GM12878 (cell line): ENCODE measurements around the gene DUOX2. TPM values are rescaled to one million over a fixed set of nuclear protein-coding genes. Genes with fewer than 3 reads are reported as not detected.

Experiments
- ATAC-seq: fragments of 200-7000 bp; cut with Tn5 transposase; 3 replicates; pipeline ENCODE4 v1.9.1; 2020; ENCODE audit warnings: mild to moderate bottlenecking, moderate library complexity
- BruUV-seq: library from RNA; stranded (reverse); fragments of 400-500 nt; replicated peaks from 2 replicates; lab custom pipeline; 2021; lab: Mats Ljungman, UMichigan
- CTCF ChIA-PET: fragments of 300-600 bp; sonication (Branson Sonifier 250); formaldehyde crosslinking; extraction: SDS; loops from one replicate; lab custom pipeline; 2021; ENCODE audit warnings: inconsistent platforms; lab: Yijun Ruan, JAX
- POLR2A ChIA-PET: fragments of 350-600 bp; formaldehyde crosslinking; extraction: SDS; loops from one replicate; lab custom pipeline; 2021; ENCODE audit warnings: inconsistent platforms; lab: Charles Lee
- RAD21 ChIA-PET: fragments of 300-600 bp; sonication (Branson Sonifier 250); formaldehyde crosslinking; loops from one replicate; lab custom pipeline; 2023; ENCODE audit warnings: antibody characterized with exemption; ENCODE audit not compliant: unreplicated experiment; lab: Charles Lee
- SMC1A ChIA-PET: fragments of 300-600 bp; sonication (Branson Sonifier 250); formaldehyde crosslinking; loops from one replicate; lab custom pipeline; 2023; ENCODE audit not compliant: unreplicated experiment, uncharacterized antibody; lab: Charles Lee
- DNase-seq: peaks from one replicate; pipeline ENCODE4 v3.0.0-alpha.2; 2011; ENCODE audit warnings: low read depth, low spot score
- FAIRE-seq: peaks from 3 replicates; lab custom pipeline; 2011; peaks lifted over from hg19 to GRCh38; lab: Jason Lieb, UNC
- H2AFZ ChIP-seq: 2 replicates; pipeline ENCODE4 v1.6.0; 2011; ENCODE audit warnings: low read depth, low read length, control low read depth; ENCODE audit not compliant: control insufficient read depth
- H3K27ac ChIP-seq: 2 replicates; pipeline ENCODE4 v1.5.1; 2011; ENCODE audit warnings: control low read depth; ENCODE audit not compliant: control insufficient read depth, insufficient read depth
- H3K27me3 ChIP-seq, 2 experiments: replicated peaks in 1 of 2; 2 replicates each; pipeline versions ENCODE4 v1.6.0 to v1.6.1; 2011; ENCODE audit warnings: low read length in 1 of 2; ENCODE audit not compliant: control insufficient read depth in 2 of 2, insufficient read depth in 2 of 2
- H3K36me3 ChIP-seq, 2 experiments: 2 replicates each; pipeline ENCODE4 v1.5.1; 2011; ENCODE audit warnings: low read length in 1 of 2; ENCODE audit not compliant: control insufficient read depth in 2 of 2, insufficient read depth in 2 of 2
- H3K4me1 ChIP-seq: 2 replicates; pipeline ENCODE4 v1.6.1; 2011; ENCODE audit warnings: mild to moderate bottlenecking, low read length, moderate library complexity, mixed read lengths; ENCODE audit not compliant: control insufficient read depth, insufficient read depth
- H3K4me2 ChIP-seq: 2 replicates; pipeline ENCODE4 v1.6.0; 2011; ENCODE audit warnings: control low read depth; ENCODE audit not compliant: control insufficient read depth, insufficient read depth
- H3K4me3 ChIP-seq: fragments of 200-600 bp; sonication (generic); 2 replicates; pipeline ENCODE4 v1.5.1; 2016
- H3K79me2 ChIP-seq: 2 replicates; pipeline ENCODE4 v1.6.0; 2011; ENCODE audit warnings: low read length; ENCODE audit not compliant: control insufficient read depth, insufficient read depth
- H3K9ac ChIP-seq: 2 replicates; pipeline ENCODE4 v1.8.0; 2011; ENCODE audit warnings: low read length, control low read depth, mixed read lengths; ENCODE audit not compliant: control insufficient read depth, insufficient read depth
- H3K9me3 ChIP-seq: replicated peaks from 3 replicates; pipeline ENCODE4 v1.5.1; 2011; ENCODE audit warnings: mild to moderate bottlenecking, low read length; ENCODE audit not compliant: control insufficient read depth, insufficient read depth
- H4K20me1 ChIP-seq: 2 replicates; pipeline ENCODE4 v1.6.0; 2011; ENCODE audit not compliant: control insufficient read depth, insufficient read depth
- CBX3 ChIP-seq: fragments of 200-600 bp; sonication (generic); IDR thresholded peaks from 2 replicates; pipeline ENCODE4 v1.6.1; 2016; ENCODE audit warnings: low read depth, borderline replicate concordance
- CBX5 ChIP-seq: sonication (generic); IDR thresholded peaks from 2 replicates; pipeline ENCODE4 v1.6.1; 2016; ENCODE audit warnings: low read depth, moderate library complexity, mild to moderate bottlenecking, inconsistent platforms
- CHD1 ChIP-seq: IDR thresholded peaks from 2 replicates; pipeline ENCODE4 v1.6.1; 2012; ENCODE audit warnings: low read depth, low read length, improper control_type of control experiment
- E2F8 ChIP-seq: fragments of 450-650 bp; IDR thresholded peaks from 2 replicates; pipeline ENCODE4 v1.6.1; 2018; ENCODE audit warnings: mild to moderate bottlenecking, low read depth, moderate library complexity; ENCODE audit not compliant: partially characterized antibody
- HDGF ChIP-seq: fragments of 450-650 bp; IDR thresholded peaks from 2 replicates; pipeline ENCODE4 v1.6.1; 2016; ENCODE audit warnings: antibody characterized with exemption
- MLLT1 ChIP-seq: fragments of 450-650 bp; IDR thresholded peaks from 2 replicates; pipeline ENCODE4 v1.6.1; 2016; ENCODE audit warnings: mild to moderate bottlenecking
- MTA2 ChIP-seq: fragments of 450-650 bp; IDR thresholded peaks from 2 replicates; pipeline ENCODE4 v1.6.1; 2016; ENCODE audit warnings: low read depth, mild to moderate bottlenecking, moderate library complexity
- NKRF ChIP-seq: fragments of 450-650 bp; conservative IDR thresholded peaks from 2 replicates; pipeline ENCODE4 v1.6.1; 2017; ENCODE audit warnings: mild to moderate bottlenecking, moderate library complexity
- NR2C1 ChIP-seq: fragments of 450-650 bp; IDR thresholded peaks from 2 replicates; pipeline ENCODE4 v1.6.1; 2017; ENCODE audit warnings: antibody characterized with exemption, mild to moderate bottlenecking, moderate library complexity
- NR2C2 ChIP-seq: IDR thresholded peaks from 2 replicates; pipeline ENCODE4 v1.6.1; 2011; ENCODE audit warnings: borderline replicate concordance, low read depth; ENCODE audit not compliant: control insufficient read depth, insufficient read length
- PAX5 ChIP-seq: IDR thresholded peaks from 2 replicates; pipeline ENCODE4 v1.6.1; 2011; ENCODE audit warnings: low read depth, low read length, borderline replicate concordance
- PKNOX1 ChIP-seq: fragments of 450-650 bp; IDR thresholded peaks from 2 replicates; pipeline ENCODE4 v1.6.1; 2016; ENCODE audit warnings: mild to moderate bottlenecking
- SMAD5 ChIP-seq: IDR thresholded peaks from 2 replicates; pipeline ENCODE4 v1.6.1; 2016; ENCODE audit warnings: antibody characterized with exemption, low read depth
- SMARCA5 ChIP-seq: fragments of 450-650 bp; IDR thresholded peaks from 2 replicates; pipeline ENCODE4 v1.6.1; 2017; ENCODE audit warnings: mild to moderate bottlenecking
- TBL1XR1 ChIP-seq: IDR thresholded peaks from 2 replicates; pipeline ENCODE4 v1.6.1; 2012; ENCODE audit warnings: low read depth, low read length, improper control_type of control experiment
- ZNF384 ChIP-seq: IDR thresholded peaks from 2 replicates; pipeline ENCODE4 v1.6.1; 2012; ENCODE audit warnings: low read depth, mild to moderate bottlenecking, low read length, improper control_type of control experiment, borderline replicate concordance
- WGBS: methylation state at CpG from one replicate; pipeline ENCODE4 v1.1.6; 2016; ENCODE audit warnings: low lambda C conversion rate; ENCODE audit not compliant: insufficient replicate concordance, insufficient coverage; ENCODE audit errors: missing lambda C conversion rate; 5-methylcytosine and 5-hydroxymethylcytosine counted together
- in situ Hi-C: fragments of 300-500 bp; cut with MboI; formaldehyde crosslinking; loops from 9 replicates; pipeline ENCODE4 v1.14.3; 2018; ENCODE audit warnings: mixed read lengths
- intact Hi-C: fragments of 100-400 bp; cut with micrococcal nuclease; formaldehyde crosslinking; loops from one replicate; pipeline ENCODE4 v1.14.2; 2022; ENCODE audit not compliant: unreplicated experiment
- polyA plus RNA-seq, 11 experiments: library from polyadenylated mRNA; depleted of rRNA in 4 of 11; unstranded in 6 of 11; stranded (reverse) in 5 of 11; fragments of >200 nt; fragmentation: Nextera tagmentation in 4 of 11; fragmentation: Illumina TruSeq in 1 of 11; extraction: Ambion mirVana in 4 of 11; extraction: Trizol in 1 of 11; gene quantifications; 1 replicate in 1 of 11; 2 replicates in 10 of 11; pipeline versions ENCODE4 v1.2.1 to v1.2.3, GENCODE V29; 2011 to 2016; ENCODE audit warnings: inconsistent platforms in 2 of 11, missing spikeins in 2 of 11, low read depth in 1 of 11
- total RNA-seq, 4 experiments: library from RNA; depleted of rRNA in 3 of 4; stranded (reverse); fragments of >200 nt in 3 of 4; fragmentation: Illumina TruSeq in 1 of 4; extraction: Trizol in 1 of 4; gene quantifications; 2 replicates each; pipeline versions ENCODE4 v1.2.1 to v1.2.3, GENCODE V29; 2013 to 2021

Gene DUOX2
- total and polyA plus RNA-seq, 10 of the 15 experiments (the other 5 are each of a cell fraction or from before 2014, with no cell fraction given): 0.05 TPM; not detected in 9

GRCh38 chr15:45111390-45112142 is 2.4 kb downstream of the DUOX2 start:
- FAIRE-seq: no peak
- SMC1A ChIA-PET: no interaction called here
- no peak for ATAC-seq
- Histone ChIP-seq H3K27ac (no peak overlapping the region), H3K4me1 (no peaks in the 10 kb centered on the region; the same call in 1 of the 2 replicates), H3K4me2 (no peak overlapping the region), H3K4me3 (no peak overlapping the region), H3K9ac (no peak overlapping the region), H3K79me2 (no peaks in the 10 kb centered on the region), H3K9me3 (no peaks in the 10 kb centered on the region), H4K20me1 (no peaks in the 10 kb centered on the region), H3K27me3 (peaks cover 21 to 34% of the 10 kb centered on the region in 2 experiments), H2AFZ (no peak overlapping the region), H3K36me3 (no peaks in the 10 kb centered on the region)
- intact Hi-C loops (no loop called here), in situ Hi-C loops (loop anchor here (10.0 kb wide), 1 partner anchor 63 kb away; no protein-coding TSS in a partner anchor)
- POLR2A ChIA-PET: no interaction called here
- RAD21 ChIA-PET: no interaction called here
- CTCF ChIA-PET: no interaction called here
- no peak for DNase-seq
- WGBS: 58% methylated on average over 46 of the region's 71 CpGs
- no TSS peak for BruUV-seq
- no peak for TF ChIP-seq CBX3
- no peak for TF ChIP-seq PKNOX1
- no peak for TF ChIP-seq E2F8
- TF ChIP-seq HDGF: no peak
- no peak for TF ChIP-seq NR2C2
- TF ChIP-seq NKRF: no peak
- no peak for TF ChIP-seq TBL1XR1
- no peak for TF ChIP-seq CBX5
- TF ChIP-seq SMARCA5: no peak
- no peak for TF ChIP-seq ZNF384
- TF ChIP-seq NR2C1: no peak
- TF ChIP-seq CHD1: no peak
- TF ChIP-seq PAX5: no peak
- TF ChIP-seq MTA2: no peak
- TF ChIP-seq SMAD5: no peak
- TF ChIP-seq MLLT1: no peak
